IMR-90 (cell line): ENCODE measurements around the gene SYTL2. TPM values are rescaled to one million over a fixed set of nuclear protein-coding genes. Genes with fewer than 3 reads are reported as not detected.

Experiments used
- ATAC-seq: fragments of 200-7000 bp; cut with Tn5 transposase; 2 replicates; pipeline ENCODE4 v1.9.1; 2020; ENCODE audit warnings: low read depth, mild to moderate bottlenecking, moderate library complexity
- BruUV-seq: library from RNA; stranded (reverse); fragments of 400-500 nt; replicated peaks from 2 replicates; lab custom pipeline; 2021; lab: Mats Ljungman, UMichigan
- CTCF ChIA-PET: fragments of 300-600 bp; formaldehyde crosslinking; extraction: SDS; loops from one replicate; lab custom pipeline; 2021; ENCODE audit warnings: antibody characterized with exemption; lab: Yijun Ruan, JAX
- POLR2A ChIA-PET: fragments of 300-600 bp; sonication (Branson Sonifier 250); formaldehyde crosslinking; loops from one replicate; lab custom pipeline; 2022; ENCODE audit warnings: antibody characterized with exemption; ENCODE audit not compliant: unreplicated experiment; lab: Charles Lee
- DNase-seq: peaks from one replicate; pipeline ENCODE4 v3.0.0; 2013
- H2AFZ ChIP-seq: replicated peaks from 2 replicates; pipeline ENCODE3; 2013; ENCODE audit warnings: low read length, mild to moderate bottlenecking; ENCODE audit not compliant: poor library complexity
- H2AK5ac ChIP-seq: 2 replicates; pipeline ENCODE4 v1.6.1; 2013; ENCODE audit warnings: low read depth, low read length, inconsistent platforms
- H2AK9ac ChIP-seq: replicated peaks from 2 replicates; pipeline ENCODE3; 2013; ENCODE audit warnings: mild to moderate bottlenecking, low read depth, low read length, moderate library complexity; ENCODE audit not compliant: poor library complexity
- H2BK120ac ChIP-seq: 2 replicates; pipeline ENCODE4 v1.6.1; 2013; ENCODE audit warnings: low read depth, low read length, inconsistent platforms
- H2BK15ac ChIP-seq: 3 replicates; pipeline ENCODE4 v1.6.1; 2013; ENCODE audit warnings: low read depth, low read length, inconsistent platforms
- H2BK20ac ChIP-seq: 2 replicates; pipeline ENCODE4 v1.6.1; 2013; ENCODE audit warnings: low read depth, mild to moderate bottlenecking, inconsistent platforms, low read length, moderate library complexity
- H2BK5ac ChIP-seq: 2 replicates; pipeline ENCODE4 v1.6.1; 2013; ENCODE audit warnings: mild to moderate bottlenecking, low read depth, low read length, inconsistent platforms; ENCODE audit not compliant: poor library complexity, severe bottlenecking
- H3K14ac ChIP-seq: replicated peaks from 2 replicates; pipeline ENCODE4 v1.6.1; 2013; ENCODE audit warnings: low read depth, low read length, inconsistent platforms
- H3K18ac ChIP-seq: 2 replicates; pipeline ENCODE4 v1.6.1; 2013; ENCODE audit warnings: low read depth, low read length, control low read depth
- H3K23ac ChIP-seq: 2 replicates; pipeline ENCODE4 v1.6.1; 2013; ENCODE audit warnings: low read depth, low read length, inconsistent platforms
- H3K27ac ChIP-seq: 2 replicates; pipeline ENCODE4 v1.5.1; 2013; ENCODE audit warnings: mild to moderate bottlenecking, control low read depth, low read length; ENCODE audit not compliant: insufficient read depth
- H3K27me3 ChIP-seq: 2 replicates; pipeline ENCODE4 v1.6.1; 2013; ENCODE audit warnings: low read length; ENCODE audit not compliant: control insufficient read depth, insufficient read depth
- H3K36me3 ChIP-seq: 2 replicates; pipeline ENCODE4 v1.6.1; 2013; ENCODE audit warnings: low read length, mixed read lengths; ENCODE audit not compliant: control insufficient read depth, insufficient read depth
- H3K4ac ChIP-seq: 2 replicates; pipeline ENCODE4 v1.6.1; 2013; ENCODE audit warnings: low read depth, low read length, inconsistent platforms
- H3K4me1 ChIP-seq: 2 replicates; pipeline ENCODE4 v1.6.1; 2013; ENCODE audit warnings: low read length, mixed read lengths; ENCODE audit not compliant: control insufficient read depth, insufficient read depth
- H3K4me2 ChIP-seq: 2 replicates; pipeline ENCODE4 v1.6.1; 2013; ENCODE audit warnings: low read depth, mild to moderate bottlenecking, control low read depth, low read length, moderate library complexity
- H3K4me3 ChIP-seq: 2 replicates; pipeline ENCODE4 v1.5.1; 2013; ENCODE audit warnings: low read depth, mild to moderate bottlenecking, control low read depth, low read length, moderate library complexity; ENCODE audit not compliant: insufficient read depth
- H3K56ac ChIP-seq: 2 replicates; pipeline ENCODE4 v1.6.1; 2013; ENCODE audit warnings: low read length, inconsistent platforms; ENCODE audit not compliant: insufficient read depth; ENCODE audit errors: extremely low read depth
- H3K79me1 ChIP-seq, 2 experiments: 2 replicates each; pipeline ENCODE4 v1.6.1; 2013; ENCODE audit warnings: low read length in 2 of 2, inconsistent platforms in 1 of 2, low read depth in 1 of 2
- H3K9ac ChIP-seq: 2 replicates; pipeline ENCODE4 v1.6.1; 2013; ENCODE audit warnings: low read depth, low read length, control low read depth
- H3K9me1 ChIP-seq: 2 replicates; pipeline ENCODE4 v1.6.1; 2013; ENCODE audit warnings: low read length, inconsistent platforms; ENCODE audit not compliant: insufficient read depth
- H3K9me3 ChIP-seq: 2 replicates; pipeline ENCODE4 v1.6.1; 2013; ENCODE audit warnings: low read length; ENCODE audit not compliant: control insufficient read depth, insufficient read depth
- H4K20me1 ChIP-seq: 2 replicates; pipeline ENCODE4 v1.6.1; 2013; ENCODE audit warnings: low read length, inconsistent platforms; ENCODE audit not compliant: insufficient read depth
- H4K5ac ChIP-seq: 2 replicates; pipeline ENCODE4 v1.6.1; 2013; ENCODE audit warnings: mild to moderate bottlenecking, low read depth, low read length, control low read depth
- H4K8ac ChIP-seq, 2 experiments: 2 replicates each; pipeline ENCODE4 v1.6.1; 2013; ENCODE audit warnings: low read depth in 2 of 2, low read length in 2 of 2, control low read depth in 1 of 2, inconsistent platforms in 1 of 2
- H4K91ac ChIP-seq: 2 replicates; pipeline ENCODE4 v1.6.1; 2013; ENCODE audit warnings: low read depth, low read length, inconsistent platforms; ENCODE audit not compliant: insufficient read depth
- BHLHE40 ChIP-seq: fragments of 150-350 bp; IDR thresholded peaks from 2 replicates; pipeline ENCODE4 v1.6.1; 2016; ENCODE audit warnings: mild to moderate bottlenecking, low read depth, low read length
- CEBPB ChIP-seq: IDR thresholded peaks from 2 replicates; pipeline ENCODE4 v1.6.1; 2012; ENCODE audit warnings: low read depth, low read length, improper control_type of control experiment
- CHD1 ChIP-seq: IDR thresholded peaks from 2 replicates; pipeline ENCODE4 v1.6.1; 2012; ENCODE audit warnings: low read depth, low read length, improper control_type of control experiment
- FOS ChIP-seq: fragments of 150-350 bp; IDR thresholded peaks from 2 replicates; pipeline ENCODE4 v1.6.1; 2016; ENCODE audit warnings: low read depth, low read length
- MAFK ChIP-seq: IDR thresholded peaks from 2 replicates; pipeline ENCODE4 v1.6.1; 2012; ENCODE audit warnings: low read depth, low read length, improper control_type of control experiment
- MAZ ChIP-seq: IDR thresholded peaks from 2 replicates; pipeline ENCODE4 v1.6.1; 2012; ENCODE audit warnings: low read depth, mild to moderate bottlenecking, low read length, improper control_type of control experiment, moderate library complexity, borderline replicate concordance
- MXI1 ChIP-seq: IDR thresholded peaks from 2 replicates; pipeline ENCODE4 v1.6.1; 2012; ENCODE audit warnings: low read depth, mild to moderate bottlenecking, low read length, moderate library complexity, borderline replicate concordance
- NFE2L2 ChIP-seq: fragments of 150-350 bp; IDR thresholded peaks from 2 replicates; pipeline ENCODE4 v1.6.1; 2016; ENCODE audit warnings: low read depth, mild to moderate bottlenecking, low read length
- POLR2A ChIP-seq: IDR thresholded peaks from 2 replicates; pipeline ENCODE4 v1.6.1; 2012; ENCODE audit warnings: mild to moderate bottlenecking, low read depth, low read length
- RAD21 ChIP-seq: IDR thresholded peaks from 2 replicates; pipeline ENCODE4 v1.6.1; 2012; ENCODE audit warnings: low read length, improper control_type of control experiment
- RFX5 ChIP-seq: IDR thresholded peaks from 2 replicates; pipeline ENCODE4 v1.8.0; 2012; ENCODE audit warnings: low read depth, mild to moderate bottlenecking, low read length, moderate library complexity
- WGBS, 2 experiments: methylation state at CpG; one replicate each; pipeline versions ENCODE4 v1.1.5 to v1.1.7; 2013; ENCODE audit warnings: missing lambda C conversion rate in 2 of 2; ENCODE audit not compliant: insufficient read length in 1 of 2; ENCODE audit errors: extremely low coverage in 2 of 2; 5-methylcytosine and 5-hydroxymethylcytosine counted together
- dilution Hi-C: fragments of 300-500 bp; cut with HindIII; formaldehyde crosslinking; loops from one replicate; pipeline ENCODE4 v1.14.3; 2018; ENCODE audit warnings: low sequenced_read_pairs; ENCODE audit not compliant: unreplicated experiment
- in situ Hi-C: fragments of 300-500 bp; cut with MboI; formaldehyde crosslinking; loops from 3 replicates; pipeline ENCODE4 v1.14.3; 2019; ENCODE audit warnings: low sequenced_read_pairs, inconsistent platforms, mixed read lengths
- intact Hi-C: fragments of 100-400 bp; cut with micrococcal nuclease; formaldehyde crosslinking; loops from 2 replicates; pipeline ENCODE4 v1.10.0; 2022
- polyA plus RNA-seq, 3 experiments: library from polyadenylated mRNA; depleted of rRNA; stranded (reverse); fragments of >200 nt; gene quantifications; 2 replicates each; pipeline ENCODE4 v1.2.3, GENCODE V29; 2012; ENCODE audit warnings: low replicate concordance in 1 of 3
- total RNA-seq: library from RNA; depleted of rRNA; stranded (reverse); fragments of >200 nt; gene quantifications from 2 replicates; pipeline ENCODE4 v1.2.3, GENCODE V29; 2012
- TF ChIP-seq, protein P1 (sequence below): fragments of 150-350 bp; IDR thresholded peaks from 2 replicates; pipeline ENCODE4 v1.6.1; 2017; ENCODE audit warnings: mild to moderate bottlenecking, antibody characterized with exemption, low read length, low read depth
- TF ChIP-seq, protein P2 (sequence below): fragments of 150-350 bp; IDR thresholded peaks from 2 replicates; pipeline ENCODE4 v1.6.1; 2016; ENCODE audit warnings: low read depth, mild to moderate bottlenecking, low read length, moderate library complexity, borderline replicate concordance
- TF ChIP-seq, protein P3 (sequence below): conservative IDR thresholded peaks from 2 replicates; pipeline ENCODE4 v1.5.1; 2012; ENCODE audit warnings: mild to moderate bottlenecking, low read depth, low read length, improper control_type of control experiment

Gene SYTL2
- total and polyA plus RNA-seq, 2 of the 4 experiments (the other 2 are of a cell fraction), result 45.2 to 70.0 TPM

DNA sequence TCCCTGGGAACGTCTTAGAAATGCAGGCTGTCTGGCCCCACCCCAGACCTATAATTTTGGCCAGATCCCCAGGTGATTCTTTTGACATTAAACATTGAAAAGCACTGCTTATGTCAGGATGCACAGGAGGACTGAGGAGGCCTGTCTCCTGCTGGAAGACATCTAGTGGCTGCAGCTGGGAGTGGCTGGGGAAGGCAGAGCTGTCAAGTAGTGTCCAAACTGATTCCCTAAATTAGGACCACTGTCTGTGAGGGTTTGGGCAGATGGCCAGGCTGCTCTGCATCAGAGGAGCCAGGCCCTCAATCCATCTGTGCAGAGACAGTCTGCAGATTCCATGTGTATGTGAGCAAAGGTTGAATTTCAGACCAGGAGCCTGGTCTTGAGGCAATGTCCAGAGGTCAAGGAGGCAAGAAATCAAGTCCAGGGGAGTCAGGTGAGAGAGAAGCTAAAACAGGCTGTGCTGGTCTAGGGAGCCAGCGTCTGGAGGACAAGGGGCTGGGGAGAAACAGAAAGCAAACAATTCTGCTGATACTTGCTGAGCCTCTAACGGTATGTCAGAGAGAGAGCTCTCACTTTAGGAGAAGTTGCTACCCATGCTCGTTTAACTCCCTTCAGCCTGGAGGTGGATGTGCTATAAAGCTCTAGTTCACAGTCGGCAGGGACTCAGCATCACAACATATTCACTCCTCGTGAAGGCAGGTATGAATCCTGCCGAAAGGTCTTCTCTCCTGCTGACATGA lies 15.3 kb upstream of the SYTL2 start:
- H4K8ac ChIP-seq, result peak overlapping the region; percentile 14 to 81; a peak in 3 of 4 replicates
- H3K4me1 ChIP-seq, result peaks cover 34% of the 10 kb centered on the region
- H3K9me3 ChIP-seq, result no peaks in the 10 kb centered on the region
- peak overlapping the region; percentile 78 for H4K5ac ChIP-seq
- peaks cover 4% of the 10 kb centered on the region; the same call in 1 of the 2 replicates for H4K20me1 ChIP-seq
- H2AK9ac ChIP-seq, result no peak overlapping the region
- ChIA-PET CTCF (interaction anchor here (0.5 to 3.5 kb wide), 6 partner anchors 8 to 222 kb away, joined by 3 to 17 read pairs (median 4); no protein-coding TSS in a partner anchor), POLR2A (no interaction called here)
- H3K79me1 ChIP-seq, result peaks cover 0 to 14% of the 10 kb centered on the region in 2 experiments; a peak in 2 of 4 replicates
- peak overlapping the region; percentile 54; the same call in 1 of the 2 replicates for H3K14ac ChIP-seq
- H3K23ac ChIP-seq, result peak overlapping the region; percentile 11
- no peaks in the 10 kb centered on the region for H3K27me3 ChIP-seq
- peak overlapping the region; percentile 2 for H2AFZ ChIP-seq
- no TSS peak for BruUV-seq
- in situ Hi-C loops (loop anchor here (10.0 kb wide), 1 partner anchor 141 kb away; the partner anchor contains the start of gene CCDC89), dilution Hi-C loops (no loop called here), intact Hi-C loops (no loop called here)
- H2BK20ac ChIP-seq, result peak overlapping the region; percentile 86
- ATAC-seq (peak; percentile 44; the same call in 1 of the 2 replicates), DNase-seq (peak; percentile 47)
- peak overlapping the region; percentile 88 for H2BK120ac ChIP-seq
- peak overlapping the region; percentile 28; the same call in 1 of the 2 replicates for H3K9ac ChIP-seq
- peak overlapping the region; percentile 79 for H3K4ac ChIP-seq
- H3K4me2 ChIP-seq, result peak overlapping the region; percentile 23; the same call in 1 of the 2 replicates
- WGBS, 2 experiments, result 29% methylated on average over 1 of the region's 7 CpGs; no CpG with 5 or more reads in 1 of the 2 experiments
- peak overlapping the region; percentile 51 for H3K27ac ChIP-seq
- H3K9me1 ChIP-seq, result peaks cover 31% of the 10 kb centered on the region
- H2BK15ac ChIP-seq, result peak overlapping the region; percentile 74
- H3K4me3 ChIP-seq, result no peak overlapping the region
- H3K36me3 ChIP-seq, result no peaks in the 10 kb centered on the region
- H2AK5ac ChIP-seq, result peak overlapping the region; percentile 83
- peak overlapping the region; percentile 92 for H2BK5ac ChIP-seq
- H3K18ac ChIP-seq, result peak overlapping the region; percentile 38
- peak overlapping the region; percentile 67 for H4K91ac ChIP-seq
- H3K56ac ChIP-seq, result peak overlapping the region; percentile 9; the same call in 1 of the 2 replicates
- TF ChIP-seq BHLHE40 (no peak), NFE2L2 (no peak), FOS (no peak), RAD21 (peak; percentile 54), CEBPB (no peak), MAFK (no peak), RFX5 (no peak), POLR2A (no peak), CHD1 (no peak), MAZ (no peak), MXI1 (no peak)
- TF ChIP-seq, protein P1, sequence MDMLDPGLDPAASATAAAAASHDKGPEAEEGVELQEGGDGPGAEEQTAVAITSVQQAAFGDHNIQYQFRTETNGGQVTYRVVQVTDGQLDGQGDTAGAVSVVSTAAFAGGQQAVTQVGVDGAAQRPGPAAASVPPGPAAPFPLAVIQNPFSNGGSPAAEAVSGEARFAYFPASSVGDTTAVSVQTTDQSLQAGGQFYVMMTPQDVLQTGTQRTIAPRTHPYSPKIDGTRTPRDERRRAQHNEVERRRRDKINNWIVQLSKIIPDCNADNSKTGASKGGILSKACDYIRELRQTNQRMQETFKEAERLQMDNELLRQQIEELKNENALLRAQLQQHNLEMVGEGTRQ, result no peak
- TF ChIP-seq, protein P2, sequence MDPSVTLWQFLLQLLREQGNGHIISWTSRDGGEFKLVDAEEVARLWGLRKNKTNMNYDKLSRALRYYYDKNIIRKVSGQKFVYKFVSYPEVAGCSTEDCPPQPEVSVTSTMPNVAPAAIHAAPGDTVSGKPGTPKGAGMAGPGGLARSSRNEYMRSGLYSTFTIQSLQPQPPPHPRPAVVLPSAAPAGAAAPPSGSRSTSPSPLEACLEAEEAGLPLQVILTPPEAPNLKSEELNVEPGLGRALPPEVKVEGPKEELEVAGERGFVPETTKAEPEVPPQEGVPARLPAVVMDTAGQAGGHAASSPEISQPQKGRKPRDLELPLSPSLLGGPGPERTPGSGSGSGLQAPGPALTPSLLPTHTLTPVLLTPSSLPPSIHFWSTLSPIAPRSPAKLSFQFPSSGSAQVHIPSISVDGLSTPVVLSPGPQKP, result no peak
- TF ChIP-seq, protein P3, sequence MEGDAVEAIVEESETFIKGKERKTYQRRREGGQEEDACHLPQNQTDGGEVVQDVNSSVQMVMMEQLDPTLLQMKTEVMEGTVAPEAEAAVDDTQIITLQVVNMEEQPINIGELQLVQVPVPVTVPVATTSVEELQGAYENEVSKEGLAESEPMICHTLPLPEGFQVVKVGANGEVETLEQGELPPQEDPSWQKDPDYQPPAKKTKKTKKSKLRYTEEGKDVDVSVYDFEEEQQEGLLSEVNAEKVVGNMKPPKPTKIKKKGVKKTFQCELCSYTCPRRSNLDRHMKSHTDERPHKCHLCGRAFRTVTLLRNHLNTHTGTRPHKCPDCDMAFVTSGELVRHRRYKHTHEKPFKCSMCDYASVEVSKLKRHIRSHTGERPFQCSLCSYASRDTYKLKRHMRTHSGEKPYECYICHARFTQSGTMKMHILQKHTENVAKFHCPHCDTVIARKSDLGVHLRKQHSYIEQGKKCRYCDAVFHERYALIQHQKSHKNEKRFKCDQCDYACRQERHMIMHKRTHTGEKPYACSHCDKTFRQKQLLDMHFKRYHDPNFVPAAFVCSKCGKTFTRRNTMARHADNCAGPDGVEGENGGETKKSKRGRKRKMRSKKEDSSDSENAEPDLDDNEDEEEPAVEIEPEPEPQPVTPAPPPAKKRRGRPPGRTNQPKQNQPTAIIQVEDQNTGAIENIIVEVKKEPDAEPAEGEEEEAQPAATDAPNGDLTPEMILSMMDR, result peak; percentile 47
